ENCODE data around the gene SNX1. TPM values are rescaled to one million over a fixed set of nuclear protein-coding genes. Genes with fewer than 3 reads are reported as not detected.

The SNX1 gene
- total and polyA plus RNA-seq, 2 of the 8 experiments (the other 6 are each of a cell fraction or from before 2014, with no cell fraction given) = 27.9 to 59.8 TPM

GRCh38 chr15:64070106-64070505, 25.7 kb upstream of the SNX1 start (continued):
- no peak for TF ChIP-seq KDM4A (IDR thresholded peaks at IDR 0.05; ENCODE audit: low read depth, low read length, severe bottlenecking)
- no peak for TF ChIP-seq POLR2A (IDR thresholded peaks at IDR 0.05; ENCODE audit: control extremely low read depth in 1 of 2, low read depth in 2 of 2, low read length in 2 of 2)
- no peak for TF ChIP-seq POLR2AphosphoS5 (IDR thresholded peaks at IDR 0.05; ENCODE audit: low read depth, low read length)
- TF ChIP-seq TCF12 (IDR thresholded peaks at IDR 0.05; ENCODE audit: low read depth, low read length) = no peak
- TF ChIP-seq YY1 (IDR thresholded peaks at IDR 0.05; ENCODE audit: low read depth, low read length) = no peak
- TF ChIP-seq RFX5 (IDR thresholded peaks at IDR 0.05; ENCODE audit: borderline replicate concordance, low read depth, low read length) = no peak
- no peak for TF ChIP-seq GTF2F1 (IDR thresholded peaks at IDR 0.05; ENCODE audit: borderline replicate concordance, low read depth, low read length)

Measured in H1 (cell line).